ENCODE data around the gene RORC.

The RORC gene

GRCh38 chr1:151809290-151809984, 22.2 kb downstream of the RORC start:
- Histone ChIP-seq H3K27ac (ENCODE audit: low read depth, low read length) (no peak overlapping the region), H3K36me3 (ENCODE audit: control insufficient read depth in 1 of 2, insufficient read depth in 2 of 2, low read length in 2 of 2) (peaks cover 4 to 28% of the 10 kb centered on the region in 2 donors), H3K4me3 (ENCODE audit: low read depth in 1 of 2, low read length in 2 of 2) (no peak overlapping the region), H3K9ac (ENCODE audit: low read depth in 1 of 2, low read length in 2 of 2) (no peak overlapping the region), H3K27me3 (ENCODE audit: control insufficient read depth in 1 of 2, insufficient read depth in 2 of 2, low read length in 2 of 2) (no peaks in the 10 kb centered on the region), H3K4me1 (ENCODE audit: control insufficient read depth in 1 of 2, insufficient read depth in 2 of 2, low read length in 2 of 2) (no peaks in the 10 kb centered on the region), H3K9me3 (ENCODE audit: control insufficient read depth in 1 of 2, low read length in 2 of 2) (no peaks in the 10 kb centered on the region)

- Histone ChIP-seq H3K4me1 (ENCODE audit: control insufficient read depth in 1 of 2, insufficient read depth in 2 of 2, low read length in 2 of 2) (no peaks in the 10 kb centered on the region), H3K27me3 (ENCODE audit: control insufficient read depth in 1 of 2, insufficient read depth in 2 of 2, low read length in 2 of 2) (no peaks in the 10 kb centered on the region), H3K9me3 (ENCODE audit: control insufficient read depth in 1 of 2, low read length in 2 of 2) (no peaks in the 10 kb centered on the region), H3K27ac (ENCODE audit: low read depth, low read length) (no peak overlapping the region), H3K4me3 (ENCODE audit: low read depth in 1 of 2, low read length in 2 of 2) (no peak overlapping the region), H3K9ac (ENCODE audit: low read depth in 1 of 2, low read length in 2 of 2) (no peak overlapping the region), H3K36me3 (ENCODE audit: control insufficient read depth in 1 of 2, insufficient read depth in 2 of 2, low read length in 2 of 2) (peaks cover 4 to 22% of the 10 kb centered on the region in 2 donors)
Observed at GRCh38 chr1:151807766-151808165, 23.8 kb downstream of the RORC start.

- Histone ChIP-seq H3K9ac (ENCODE audit: low read depth in 1 of 2, low read length in 2 of 2) (no peak overlapping the region), H3K27me3 (ENCODE audit: control insufficient read depth in 1 of 2, insufficient read depth in 2 of 2, low read length in 2 of 2) (no peaks in the 10 kb centered on the region), H3K36me3 (ENCODE audit: control insufficient read depth in 1 of 2, insufficient read depth in 2 of 2, low read length in 2 of 2) (peaks cover 4 to 19% of the 10 kb centered on the region in 2 donors), H3K9me3 (ENCODE audit: control insufficient read depth in 1 of 2, low read length in 2 of 2) (no peaks in the 10 kb centered on the region), H3K4me1 (ENCODE audit: control insufficient read depth in 1 of 2, insufficient read depth in 2 of 2, low read length in 2 of 2) (no peaks in the 10 kb centered on the region), H3K4me3 (ENCODE audit: low read depth in 1 of 2, low read length in 2 of 2) (no peak overlapping the region), H3K27ac (ENCODE audit: low read depth, low read length) (no peak overlapping the region)
Observed at GRCh38 chr1:151807131-151807530, 24.5 kb downstream of the RORC start.

- no peaks in the 10 kb centered on the region for H3K4me1 ChIP-seq (ENCODE audit: control insufficient read depth in 1 of 2, insufficient read depth in 2 of 2, low read length in 2 of 2)
- no peak overlapping the region for H3K9ac ChIP-seq (ENCODE audit: low read depth in 1 of 2, low read length in 2 of 2)
- no peak overlapping the region for H3K27ac ChIP-seq (ENCODE audit: low read depth, low read length)
- H3K4me3 ChIP-seq (ENCODE audit: low read depth in 1 of 2, low read length in 2 of 2) = no peak overlapping the region
- H3K27me3 ChIP-seq (ENCODE audit: control insufficient read depth in 1 of 2, insufficient read depth in 2 of 2, low read length in 2 of 2) = no peaks in the 10 kb centered on the region
- H3K9me3 ChIP-seq (ENCODE audit: control insufficient read depth in 1 of 2, low read length in 2 of 2) = no peaks in the 10 kb centered on the region
- H3K36me3 ChIP-seq (ENCODE audit: control insufficient read depth in 1 of 2, insufficient read depth in 2 of 2, low read length in 2 of 2) = peaks cover 0 to 12% of the 10 kb centered on the region in 2 donors
Observed at GRCh38 chr1:151806170-151806569, 25.4 kb downstream of the RORC start.

GRCh38 chr1:151805066-151805820, 26.4 kb downstream of the RORC start, which contains the start of gene LINGO4:
TSS of gene LINGO4 (minus strand) at chr1:151805419. CDS start at chr1:151802704, 2,715 bp downstream.
- no peak within 1 kb of the TSS for H3K27ac ChIP-seq (ENCODE audit: low read depth, low read length)
- no peak within 1 kb of the TSS for H3K4me3 ChIP-seq (ENCODE audit: low read depth in 1 of 2, low read length in 2 of 2)
- H3K9ac ChIP-seq (ENCODE audit: low read depth in 1 of 2, low read length in 2 of 2) = no peak within 1 kb of the TSS
- no peaks in the 10 kb centered on the region for H3K27me3 ChIP-seq (ENCODE audit: control insufficient read depth in 1 of 2, insufficient read depth in 2 of 2, low read length in 2 of 2)
- no peaks in the 10 kb centered on the region for H3K4me1 ChIP-seq (ENCODE audit: control insufficient read depth in 1 of 2, insufficient read depth in 2 of 2, low read length in 2 of 2)
- no peaks in the 10 kb centered on the region for H3K9me3 ChIP-seq (ENCODE audit: control insufficient read depth in 1 of 2, low read length in 2 of 2)
- H3K36me3 ChIP-seq (ENCODE audit: control insufficient read depth in 1 of 2, insufficient read depth in 2 of 2, low read length in 2 of 2) = peaks cover 0 to 11% of the 10 kb centered on the region in 2 donors

- H3K9ac ChIP-seq (ENCODE audit: low read depth in 1 of 2, low read length in 2 of 2) = no peak overlapping the region
- H3K4me3 ChIP-seq (ENCODE audit: low read depth in 1 of 2, low read length in 2 of 2) = no peak overlapping the region
- H3K27ac ChIP-seq (ENCODE audit: low read depth, low read length) = no peak overlapping the region
- peaks cover 0 to 3% of the 10 kb centered on the region in 2 donors for H3K36me3 ChIP-seq (ENCODE audit: control insufficient read depth in 1 of 2, insufficient read depth in 2 of 2, low read length in 2 of 2)
- H3K4me1 ChIP-seq (ENCODE audit: control insufficient read depth in 1 of 2, insufficient read depth in 2 of 2, low read length in 2 of 2) = no peaks in the 10 kb centered on the region
- H3K9me3 ChIP-seq (ENCODE audit: control insufficient read depth in 1 of 2, low read length in 2 of 2) = no peaks in the 10 kb centered on the region
- peaks cover 0 to 3% of the 10 kb centered on the region in 2 donors for H3K27me3 ChIP-seq (ENCODE audit: control insufficient read depth in 1 of 2, insufficient read depth in 2 of 2, low read length in 2 of 2)
Observed at GRCh38 chr1:151803915-151804314, 27.7 kb downstream of the RORC start.

GRCh38 chr1:151803164-151803563, 28.4 kb downstream of the RORC start:
- peaks cover 0 to 3% of the 10 kb centered on the region in 2 donors for H3K36me3 ChIP-seq (ENCODE audit: control insufficient read depth in 1 of 2, insufficient read depth in 2 of 2, low read length in 2 of 2)
- H3K27me3 ChIP-seq (ENCODE audit: control insufficient read depth in 1 of 2, insufficient read depth in 2 of 2, low read length in 2 of 2) = peaks cover 0 to 3% of the 10 kb centered on the region in 2 donors
- no peaks in the 10 kb centered on the region for H3K4me1 ChIP-seq (ENCODE audit: control insufficient read depth in 1 of 2, insufficient read depth in 2 of 2, low read length in 2 of 2)
- H3K9me3 ChIP-seq (ENCODE audit: control insufficient read depth in 1 of 2, low read length in 2 of 2) = no peaks in the 10 kb centered on the region
- H3K4me3 ChIP-seq (ENCODE audit: low read depth in 1 of 2, low read length in 2 of 2) = no peak overlapping the region
- H3K27ac ChIP-seq (ENCODE audit: low read depth, low read length) = no peak overlapping the region
- no peak overlapping the region for H3K9ac ChIP-seq (ENCODE audit: low read depth in 1 of 2, low read length in 2 of 2)

GRCh38 chr1:151802372-151802771, 29.2 kb downstream of the RORC start:
- H3K4me3 ChIP-seq (ENCODE audit: low read depth in 1 of 2, low read length in 2 of 2) = no peak overlapping the region
- H3K4me1 ChIP-seq (ENCODE audit: control insufficient read depth in 1 of 2, insufficient read depth in 2 of 2, low read length in 2 of 2) = no peaks in the 10 kb centered on the region
- peaks cover 0 to 2% of the 10 kb centered on the region in 2 donors for H3K36me3 ChIP-seq (ENCODE audit: control insufficient read depth in 1 of 2, insufficient read depth in 2 of 2, low read length in 2 of 2)
- H3K9me3 ChIP-seq (ENCODE audit: control insufficient read depth in 1 of 2, low read length in 2 of 2) = no peaks in the 10 kb centered on the region
- H3K27me3 ChIP-seq (ENCODE audit: control insufficient read depth in 1 of 2, insufficient read depth in 2 of 2, low read length in 2 of 2) = peaks cover 0 to 3% of the 10 kb centered on the region in 2 donors
- H3K9ac ChIP-seq (ENCODE audit: low read depth in 1 of 2, low read length in 2 of 2) = no peak overlapping the region
- no peak overlapping the region for H3K27ac ChIP-seq (ENCODE audit: low read depth, low read length)

- H3K27ac ChIP-seq (ENCODE audit: low read depth, low read length) = no peak overlapping the region
- H3K4me3 ChIP-seq (ENCODE audit: low read depth in 1 of 2, low read length in 2 of 2) = no peak overlapping the region
- H3K9me3 ChIP-seq (ENCODE audit: control insufficient read depth in 1 of 2, low read length in 2 of 2) = no peaks in the 10 kb centered on the region
- no peaks in the 10 kb centered on the region for H3K36me3 ChIP-seq (ENCODE audit: control insufficient read depth in 1 of 2, insufficient read depth in 2 of 2, low read length in 2 of 2)
- peaks cover 0 to 3% of the 10 kb centered on the region in 2 donors for H3K27me3 ChIP-seq (ENCODE audit: control insufficient read depth in 1 of 2, insufficient read depth in 2 of 2, low read length in 2 of 2)
- no peaks in the 10 kb centered on the region for H3K4me1 ChIP-seq (ENCODE audit: control insufficient read depth in 1 of 2, insufficient read depth in 2 of 2, low read length in 2 of 2)
- H3K9ac ChIP-seq (ENCODE audit: low read depth in 1 of 2, low read length in 2 of 2) = no peak overlapping the region
Observed at GRCh38 chr1:151801846-151802245, 29.8 kb downstream of the RORC start.

GRCh38 chr1:151801310-151801820, 30.2 kb downstream of the RORC start:
- H3K36me3 ChIP-seq (ENCODE audit: control insufficient read depth in 1 of 2, insufficient read depth in 2 of 2, low read length in 2 of 2) = no peaks in the 10 kb centered on the region
- peaks cover 0 to 3% of the 10 kb centered on the region in 2 donors for H3K27me3 ChIP-seq (ENCODE audit: control insufficient read depth in 1 of 2, insufficient read depth in 2 of 2, low read length in 2 of 2)
- H3K4me1 ChIP-seq (ENCODE audit: control insufficient read depth in 1 of 2, insufficient read depth in 2 of 2, low read length in 2 of 2) = no peaks in the 10 kb centered on the region
- H3K9me3 ChIP-seq (ENCODE audit: control insufficient read depth in 1 of 2, low read length in 2 of 2) = no peaks in the 10 kb centered on the region
- H3K9ac ChIP-seq (ENCODE audit: low read depth in 1 of 2, low read length in 2 of 2) = no peak overlapping the region
- H3K27ac ChIP-seq (ENCODE audit: low read depth, low read length) = no peak overlapping the region
- H3K4me3 ChIP-seq (ENCODE audit: low read depth in 1 of 2, low read length in 2 of 2) = no peak overlapping the region

Data from duodenal mucosa (tissue), 2 donors.